Measurements from ENCODE around the gene FBXO42.
A peak's percentile ranks its signal among the peaks of the same experiment; 100 is the strongest.
"Not testable (repeated sequence)": the region's sequence is repeated elsewhere in the genome, so short reads cannot be mapped to it uniquely, and the experiment has no call there.

FBXO42 gene

GRCh38 chr1:16242556-16243214, 109.6 kb downstream of the FBXO42 start:
- DNase-seq (ENCODE audit: low read depth) = no peak

GRCh38 chr1:16241221-16241708, 111.0 kb downstream of the FBXO42 start:
- DNase-seq (ENCODE audit: low read depth) = no peak

- DNase-seq (ENCODE audit: low read depth) = no peak
These were observed 112.2 kb downstream of the FBXO42 start for GRCh38 chr1:16239972-16240491.

- no peak for DNase-seq (ENCODE audit: low read depth)
These were observed 114.9 kb downstream of the FBXO42 start for GRCh38 chr1:16237343-16237830.

- DNase-seq (ENCODE audit: low read depth) = peak; percentile 86
These were observed 115.6 kb downstream of the FBXO42 start, which contains the start of gene CPLANE2 for GRCh38 chr1:16236511-16237342. CPLANE2 (minus strand) TSS chr1:16237183; CDS start chr1:16236742, 441 bp downstream.

- DNase-seq (ENCODE audit: low read depth) = no peak
These were observed 116.3 kb downstream of the FBXO42 start for GRCh38 chr1:16235944-16236510.

- DNase-seq (ENCODE audit: low read depth) = no peak
These were observed 116.9 kb downstream of the FBXO42 start for GRCh38 chr1:16235347-16235746.

- no peak for DNase-seq (ENCODE audit: low read depth)
These were observed 118.8 kb downstream of the FBXO42 start for GRCh38 chr1:16233431-16233830.

GRCh38 chr1:16232316-16232710, 120.0 kb downstream of the FBXO42 start:
- no peak for DNase-seq (ENCODE audit: low read depth)

GRCh38 chr1:16231331-16232315, 120.7 kb downstream of the FBXO42 start:
- DNase-seq (ENCODE audit: low read depth) = no peak

- no peak for DNase-seq (ENCODE audit: low read depth)
These were observed 121.5 kb downstream of the FBXO42 start for GRCh38 chr1:16230744-16231143.

GRCh38 chr1:16229976-16230740, 122.1 kb downstream of the FBXO42 start:
- no peak for DNase-seq (ENCODE audit: low read depth)

GRCh38 chr1:16226490-16227179, 125.6 kb downstream of the FBXO42 start:
- DNase-seq (ENCODE audit: low read depth) = no peak

GRCh38 chr1:16226129-16226489, 126.2 kb downstream of the FBXO42 start:
- no peak for DNase-seq (ENCODE audit: low read depth)

- DNase-seq (ENCODE audit: low read depth) = no peak
These were observed 127.8 kb downstream of the FBXO42 start for GRCh38 chr1:16224472-16224871.

- not testable (repeated sequence) for DNase-seq (ENCODE audit: low read depth)
These were observed 129.6 kb downstream of the FBXO42 start for GRCh38 chr1:16222716-16223115.

GRCh38 chr1:16221499-16221898, 130.8 kb downstream of the FBXO42 start:
- DNase-seq (ENCODE audit: low read depth) = no peak

- DNase-seq (ENCODE audit: low read depth) = no peak
These were observed 132.2 kb downstream of the FBXO42 start for GRCh38 chr1:16219968-16220500.

GRCh38 chr1:16218674-16219071, 133.6 kb downstream of the FBXO42 start:
- DNase-seq (ENCODE audit: low read depth) = no peak

All from fibroblast of the conjunctiva (primary cell).